GM12878 (cell line): Measurements from ENCODE around the gene SUB1. TPM values are rescaled to one million over a fixed set of nuclear protein-coding genes. Genes with fewer than 3 reads are reported as not detected.

Source experiments
- ATF3 ChIP-seq: IDR thresholded peaks from 2 replicates; pipeline ENCODE4 v1.6.1; 2011; ENCODE audit warnings: low read depth, mild to moderate bottlenecking, low read length, moderate library complexity, borderline replicate concordance; ENCODE audit errors: extremely low read depth
- BCL3 ChIP-seq: IDR thresholded peaks from 2 replicates; pipeline ENCODE4 v1.6.1; 2011; ENCODE audit warnings: borderline replicate concordance, low read depth, mild to moderate bottlenecking, moderate library complexity, low read length; ENCODE audit not compliant: insufficient read depth, poor library complexity, severe bottlenecking
- BCLAF1 ChIP-seq: fragments of 450-650 bp; IDR thresholded peaks from 2 replicates; pipeline ENCODE4 v1.6.1; 2017; ENCODE audit warnings: antibody characterized with exemption, mild to moderate bottlenecking, moderate library complexity
- MTA2 ChIP-seq: fragments of 450-650 bp; IDR thresholded peaks from 2 replicates; pipeline ENCODE4 v1.6.1; 2016; ENCODE audit warnings: low read depth, mild to moderate bottlenecking, moderate library complexity
- NFYA ChIP-seq: IDR thresholded peaks from 2 replicates; pipeline ENCODE4 v1.6.1; 2011; ENCODE audit warnings: low read depth, mild to moderate bottlenecking, low read length, improper control_type of control experiment, borderline replicate concordance
- NFYB ChIP-seq: IDR thresholded peaks from 2 replicates; pipeline ENCODE4 v1.6.1; 2011; ENCODE audit warnings: low read depth, mild to moderate bottlenecking, low read length, improper control_type of control experiment, moderate library complexity; ENCODE audit not compliant: insufficient read depth
- NKRF ChIP-seq: fragments of 450-650 bp; conservative IDR thresholded peaks from 2 replicates; pipeline ENCODE4 v1.6.1; 2017; ENCODE audit warnings: mild to moderate bottlenecking, moderate library complexity
- RAD21 ChIP-seq: IDR thresholded peaks from 2 replicates; pipeline ENCODE4 v1.6.1; 2011; ENCODE audit warnings: mild to moderate bottlenecking, low read depth, low read length, moderate library complexity; ENCODE audit not compliant: insufficient read depth
- RAD51 ChIP-seq: fragments of 450-650 bp; IDR thresholded peaks from 2 replicates; pipeline ENCODE4 v1.6.1; 2016; ENCODE audit warnings: moderate library complexity, mild to moderate bottlenecking, inconsistent platforms
- REST ChIP-seq: IDR thresholded peaks from 2 replicates; pipeline ENCODE4 v1.6.1; 2012; ENCODE audit warnings: mild to moderate bottlenecking, low read depth, low read length
- TCF7 ChIP-seq: IDR thresholded peaks from 2 replicates; pipeline ENCODE4 v1.6.1; 2014; ENCODE audit warnings: antibody characterized with exemption, borderline replicate concordance
- ZNF687 ChIP-seq: fragments of 450-650 bp; IDR thresholded peaks from 2 replicates; pipeline ENCODE4 v1.6.1; 2017; ENCODE audit warnings: mild to moderate bottlenecking, moderate library complexity
- ZSCAN29 ChIP-seq: fragments of 450-650 bp; IDR thresholded peaks from 2 replicates; pipeline ENCODE4 v1.6.1; 2017; ENCODE audit warnings: mild to moderate bottlenecking, moderate library complexity
- polyA plus RNA-seq, 11 experiments: library from polyadenylated mRNA; depleted of rRNA in 4 of 11; unstranded in 6 of 11; stranded (reverse) in 5 of 11; fragments of >200 nt; fragmentation: Nextera tagmentation in 4 of 11; fragmentation: Illumina TruSeq in 1 of 11; extraction: Ambion mirVana in 4 of 11; extraction: Trizol in 1 of 11; gene quantifications; 1 replicate in 1 of 11; 2 replicates in 10 of 11; pipeline versions ENCODE4 v1.2.1 to v1.2.3, GENCODE V29; 2011 to 2016; ENCODE audit warnings: inconsistent platforms in 2 of 11, missing spikeins in 2 of 11, low read depth in 1 of 11
- total RNA-seq, 4 experiments: library from RNA; depleted of rRNA in 3 of 4; stranded (reverse); fragments of >200 nt in 3 of 4; fragmentation: Illumina TruSeq in 1 of 4; extraction: Trizol in 1 of 4; gene quantifications; 2 replicates each; pipeline versions ENCODE4 v1.2.1 to v1.2.3, GENCODE V29; 2013 to 2021

The SUB1 gene
- total and polyA plus RNA-seq, 10 of the 15 experiments (the other 5 are each of a cell fraction or from before 2014, with no cell fraction given) = 468 to 2,785 (median 1,145) TPM

GRCh38 chr5:32545102-32545800 lies 40.1 kb upstream of the SUB1 start (continued):
- TF ChIP-seq BCLAF1 (no peak), MTA2 (peak; percentile 57; the same call in 1 of the 2 replicates), NFYA (no peak), ZNF687 (peak; percentile 35), RAD21 (no peak), RAD51 (no peak), TCF7 (no peak), REST (no peak), BCL3 (no peak), NKRF (0 out of 2 replicates have a peak, but pooled peaks have one; percentile 1), ATF3 (no peak), ZSCAN29 (no peak), NFYB (no peak)
